ENCODE measurements around the gene SAPCD2.

DNA sequence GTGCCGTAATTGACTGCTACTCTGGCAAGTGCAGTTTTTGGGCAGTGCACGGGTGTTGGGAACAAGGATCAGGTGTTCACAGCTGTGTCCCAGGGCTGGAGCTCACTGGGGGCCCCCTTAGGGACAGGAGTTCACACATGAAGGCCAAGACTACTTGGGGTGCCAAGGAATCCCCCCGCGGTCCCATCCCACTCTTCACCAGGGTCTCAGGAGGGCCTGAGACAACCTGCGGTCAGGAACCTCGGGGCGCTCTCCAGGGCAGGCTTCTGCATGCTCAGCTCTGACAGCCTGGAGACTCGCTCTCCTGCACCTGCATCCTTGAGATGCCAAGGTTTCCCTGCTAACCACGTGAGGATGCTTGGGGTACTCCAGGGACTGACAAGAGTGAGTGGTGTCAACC, 14.2 kb upstream of the SAPCD2 start:
- TF ChIP-seq, protein P1, sequence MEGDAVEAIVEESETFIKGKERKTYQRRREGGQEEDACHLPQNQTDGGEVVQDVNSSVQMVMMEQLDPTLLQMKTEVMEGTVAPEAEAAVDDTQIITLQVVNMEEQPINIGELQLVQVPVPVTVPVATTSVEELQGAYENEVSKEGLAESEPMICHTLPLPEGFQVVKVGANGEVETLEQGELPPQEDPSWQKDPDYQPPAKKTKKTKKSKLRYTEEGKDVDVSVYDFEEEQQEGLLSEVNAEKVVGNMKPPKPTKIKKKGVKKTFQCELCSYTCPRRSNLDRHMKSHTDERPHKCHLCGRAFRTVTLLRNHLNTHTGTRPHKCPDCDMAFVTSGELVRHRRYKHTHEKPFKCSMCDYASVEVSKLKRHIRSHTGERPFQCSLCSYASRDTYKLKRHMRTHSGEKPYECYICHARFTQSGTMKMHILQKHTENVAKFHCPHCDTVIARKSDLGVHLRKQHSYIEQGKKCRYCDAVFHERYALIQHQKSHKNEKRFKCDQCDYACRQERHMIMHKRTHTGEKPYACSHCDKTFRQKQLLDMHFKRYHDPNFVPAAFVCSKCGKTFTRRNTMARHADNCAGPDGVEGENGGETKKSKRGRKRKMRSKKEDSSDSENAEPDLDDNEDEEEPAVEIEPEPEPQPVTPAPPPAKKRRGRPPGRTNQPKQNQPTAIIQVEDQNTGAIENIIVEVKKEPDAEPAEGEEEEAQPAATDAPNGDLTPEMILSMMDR (IDR thresholded peaks at IDR 0.05): no peak
- TF ChIP-seq POLR2A (IDR thresholded peaks at IDR 0.05) (no peak), POLR2AphosphoS5 (IDR thresholded peaks at IDR 0.05) (no peak), EP300 (IDR thresholded peaks at IDR 0.05) (no peak)
